KOPT-K1 (cell line): Measurements from ENCODE around the gene KCNT1.

Experiments used
- H3K27ac ChIP-seq: fragments of 200-600 bp; sonication (generic); 2 replicates; pipeline ENCODE4 v1.5.1; 2016; ENCODE audit warnings: antibody characterized with exemption, mild to moderate bottlenecking, low read depth, low read length; ENCODE audit not compliant: poor library complexity, severe bottlenecking
- H3K36me3 ChIP-seq: fragments of 200-600 bp; sonication (generic); 2 replicates; pipeline ENCODE4 v1.5.1; 2017; ENCODE audit warnings: antibody characterized with exemption, mild to moderate bottlenecking, low read length, moderate library complexity; ENCODE audit not compliant: insufficient read depth
- H3K9me3 ChIP-seq: fragments of 200-600 bp; sonication (generic); 2 replicates; pipeline ENCODE4 v1.5.1; 2017; ENCODE audit warnings: antibody characterized with exemption, low read length, mild to moderate bottlenecking; ENCODE audit not compliant: insufficient read depth, poor library complexity, severe bottlenecking

KCNT1 gene

DNA sequence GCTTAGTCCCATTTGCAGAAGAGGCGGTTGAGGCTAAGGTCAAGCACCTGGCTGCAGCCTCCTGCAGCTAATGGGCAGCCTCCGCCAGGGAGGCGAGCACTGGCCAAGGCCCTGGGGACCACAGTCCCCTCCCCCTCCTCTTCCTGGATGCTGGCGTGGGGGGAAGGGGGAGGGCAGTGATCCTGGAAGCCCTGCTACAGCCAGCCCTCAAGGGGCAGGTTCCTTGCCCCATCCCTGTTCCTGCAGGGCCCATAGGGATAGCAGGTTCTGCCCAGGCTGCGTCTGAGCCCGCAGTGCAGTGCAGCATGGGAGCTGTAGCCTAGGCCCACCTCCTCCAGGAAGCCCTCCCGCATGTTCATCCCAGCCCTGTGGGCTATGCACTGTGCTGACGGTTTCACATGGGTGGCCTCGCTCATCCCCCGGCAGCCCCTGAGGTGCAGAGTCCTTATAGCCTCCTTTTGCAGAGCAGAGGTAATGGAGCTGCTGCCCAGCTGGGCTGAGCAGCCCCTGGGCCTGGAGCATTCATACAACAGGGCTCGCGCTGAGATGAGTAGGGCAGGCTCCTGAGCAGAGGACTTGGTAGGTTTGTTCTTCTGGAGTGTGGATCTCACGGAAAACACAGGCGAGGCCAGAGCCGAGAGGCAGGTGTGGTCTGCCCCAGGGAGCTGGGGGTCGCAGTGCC is 36.0 kb downstream of the KCNT1 start:
- no peaks in the 10 kb centered on the region for H3K36me3 ChIP-seq
- H3K27ac ChIP-seq: no peak overlapping the region
- no peaks in the 10 kb centered on the region for H3K9me3 ChIP-seq

- no peak overlapping the region for H3K27ac ChIP-seq
- H3K36me3 ChIP-seq: no peaks in the 10 kb centered on the region
- H3K9me3 ChIP-seq: no peaks in the 10 kb centered on the region
These were observed 37.6 kb downstream of the KCNT1 start for GRCh38 chr9:135739271-135740220.

- no peak overlapping the region for H3K27ac ChIP-seq
- H3K36me3 ChIP-seq: no peaks in the 10 kb centered on the region
- no peaks in the 10 kb centered on the region for H3K9me3 ChIP-seq
These were observed 39.6 kb downstream of the KCNT1 start for GRCh38 chr9:135741276-135742219.

- H3K27ac ChIP-seq: no peak overlapping the region
- H3K36me3 ChIP-seq: no peaks in the 10 kb centered on the region
- H3K9me3 ChIP-seq: no peaks in the 10 kb centered on the region
These were observed 41.0 kb downstream of the KCNT1 start for GRCh38 chr9:135743021-135743420.

- Histone ChIP-seq H3K9me3 (no peaks in the 10 kb centered on the region), H3K27ac (no peak overlapping the region), H3K36me3 (no peaks in the 10 kb centered on the region)
These were observed 41.8 kb downstream of the KCNT1 start for GRCh38 chr9:135743546-135744332.

DNA sequence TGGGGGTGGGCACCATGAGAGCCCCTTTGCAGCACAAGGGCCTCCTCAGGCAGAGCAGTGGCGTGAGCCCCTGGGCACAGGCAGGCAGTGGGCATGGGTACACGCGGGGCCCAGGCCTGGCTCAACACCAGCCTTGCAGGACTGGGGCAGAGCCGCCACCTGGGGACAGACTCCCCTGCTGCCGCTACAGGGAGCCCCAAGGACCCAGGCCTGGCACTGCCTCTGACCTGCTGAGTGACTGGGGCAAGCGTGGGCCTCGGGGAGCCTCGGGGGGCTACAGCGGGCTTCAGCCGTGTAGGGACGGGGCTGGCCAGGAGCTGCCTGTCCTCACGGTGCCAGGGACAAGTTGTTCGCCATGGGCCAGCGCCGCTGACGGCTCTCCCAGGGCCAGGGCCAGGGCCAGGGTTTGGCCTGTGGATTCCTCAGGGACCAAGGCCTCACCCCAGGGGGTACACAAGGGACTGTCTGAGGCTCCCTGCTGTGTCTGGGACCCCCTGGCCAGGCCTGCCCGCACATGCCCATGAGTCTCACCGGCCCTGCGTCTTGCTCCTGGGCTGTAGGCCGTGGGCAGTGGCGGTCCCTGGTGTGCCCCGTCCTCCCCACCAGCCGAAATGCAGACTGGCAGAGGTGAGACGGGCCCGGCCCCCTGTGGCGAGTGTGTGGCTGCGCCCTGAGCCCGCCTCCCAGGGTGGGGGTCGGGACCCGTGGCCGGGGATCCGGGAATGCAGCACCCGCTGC is 42.5 kb downstream of the KCNT1 start:
- Histone ChIP-seq H3K27ac (no peak overlapping the region), H3K36me3 (no peaks in the 10 kb centered on the region), H3K9me3 (no peaks in the 10 kb centered on the region)

DNA sequence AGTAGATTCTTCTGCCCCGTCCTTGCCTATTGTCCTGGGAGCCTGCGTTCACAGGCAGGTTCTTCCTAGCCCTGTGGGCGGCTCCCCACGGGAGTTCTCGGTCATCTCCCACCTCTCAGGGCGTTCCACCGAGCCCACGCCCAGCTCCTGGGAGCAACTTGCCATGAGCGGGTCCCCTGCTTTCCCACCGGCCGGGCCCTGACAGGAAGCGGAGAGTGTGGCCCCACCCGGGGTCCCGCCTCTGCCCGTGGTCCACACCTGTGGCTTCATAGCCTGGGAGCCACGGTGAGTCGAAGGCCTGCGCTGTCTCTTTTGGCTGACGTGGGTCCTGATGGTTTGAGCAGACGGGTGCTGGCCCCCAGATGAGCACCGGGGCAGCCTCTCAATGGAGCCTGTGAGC is 43.2 kb downstream of the KCNT1 start:
- Histone ChIP-seq H3K36me3 (no peaks in the 10 kb centered on the region), H3K27ac (no peak overlapping the region), H3K9me3 (no peaks in the 10 kb centered on the region)

- Histone ChIP-seq H3K9me3 (no peaks in the 10 kb centered on the region), H3K27ac (no peak overlapping the region), H3K36me3 (no peaks in the 10 kb centered on the region)
These were observed 43.8 kb downstream of the KCNT1 start for GRCh38 chr9:135745686-135746324.

DNA sequence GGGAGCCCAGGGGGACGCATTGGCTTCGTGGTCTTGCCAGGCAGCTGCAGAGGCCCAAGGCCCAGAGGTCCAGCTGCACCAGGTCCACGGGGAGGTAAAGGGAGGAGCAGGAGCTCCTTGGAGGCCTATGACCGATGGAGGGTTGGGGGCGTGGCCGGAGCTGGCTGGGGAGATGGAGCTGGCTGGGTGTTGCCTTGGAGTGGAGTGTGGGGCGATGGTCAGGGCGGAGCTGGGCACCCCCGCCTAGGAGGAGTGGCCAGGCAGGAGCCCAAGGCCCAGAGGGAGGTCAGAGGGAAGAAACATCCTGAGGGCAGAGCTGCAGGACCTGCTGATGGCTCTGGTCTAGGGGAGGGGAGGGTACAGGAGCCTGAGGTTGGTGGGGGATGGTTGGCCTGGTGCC is 44.6 kb downstream of the KCNT1 start:
- no peaks in the 10 kb centered on the region for H3K9me3 ChIP-seq
- no peaks in the 10 kb centered on the region for H3K36me3 ChIP-seq
- no peak overlapping the region for H3K27ac ChIP-seq

GRCh38 chr9:135747311-135747710 is 45.3 kb downstream of the KCNT1 start:
- H3K9me3 ChIP-seq: no peaks in the 10 kb centered on the region
- no peaks in the 10 kb centered on the region for H3K36me3 ChIP-seq
- H3K27ac ChIP-seq: no peak overlapping the region

GRCh38 chr9:135748676-135749075 is 46.7 kb downstream of the KCNT1 start:
- no peaks in the 10 kb centered on the region for H3K36me3 ChIP-seq
- H3K27ac ChIP-seq: no peak overlapping the region
- no peaks in the 10 kb centered on the region for H3K9me3 ChIP-seq

DNA sequence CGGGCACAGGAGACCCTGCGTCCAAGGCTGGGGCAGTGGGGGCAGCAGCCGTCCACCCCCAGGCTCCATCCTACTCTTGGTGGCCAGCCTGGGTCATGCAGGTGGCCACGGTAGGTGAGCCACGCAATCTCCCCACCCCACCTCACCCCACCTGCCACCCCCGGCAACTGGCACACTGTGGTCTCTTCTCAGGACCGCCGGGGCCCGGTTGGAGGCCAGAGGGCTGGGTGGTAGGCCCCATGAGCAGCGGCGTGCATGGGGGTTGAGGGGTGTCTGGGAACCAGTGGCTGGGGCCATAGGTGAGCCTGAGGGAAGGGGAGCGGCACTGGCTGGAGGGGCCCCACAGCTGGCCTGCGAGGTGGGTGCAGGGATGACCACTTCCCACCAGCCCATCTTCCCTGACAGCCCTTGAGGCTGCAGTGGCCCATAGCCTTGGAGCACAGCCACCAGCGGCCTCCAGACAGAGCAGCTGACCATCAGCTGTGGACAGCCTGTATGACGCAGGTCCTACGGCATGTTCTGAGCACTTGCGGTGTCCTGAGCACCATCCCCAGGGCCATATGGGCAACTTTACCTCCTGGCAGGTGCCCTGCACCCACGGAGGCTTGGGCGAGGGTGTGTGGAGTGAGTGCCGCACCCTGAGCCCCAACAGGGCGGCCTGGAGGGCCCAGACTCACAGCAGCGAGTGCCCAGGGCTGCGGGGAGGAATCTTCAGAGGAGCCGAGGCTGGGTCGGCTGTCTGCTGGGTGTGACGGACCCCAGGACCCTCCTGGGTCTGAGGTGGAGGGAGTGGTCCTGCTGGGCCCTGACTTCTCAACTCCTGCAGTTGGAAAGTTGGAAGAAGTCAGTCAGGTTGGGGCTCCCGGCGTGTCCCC is 47.4 kb downstream of the KCNT1 start:
- no peak overlapping the region for H3K27ac ChIP-seq
- H3K36me3 ChIP-seq: no peaks in the 10 kb centered on the region
- H3K9me3 ChIP-seq: no peaks in the 10 kb centered on the region

DNA sequence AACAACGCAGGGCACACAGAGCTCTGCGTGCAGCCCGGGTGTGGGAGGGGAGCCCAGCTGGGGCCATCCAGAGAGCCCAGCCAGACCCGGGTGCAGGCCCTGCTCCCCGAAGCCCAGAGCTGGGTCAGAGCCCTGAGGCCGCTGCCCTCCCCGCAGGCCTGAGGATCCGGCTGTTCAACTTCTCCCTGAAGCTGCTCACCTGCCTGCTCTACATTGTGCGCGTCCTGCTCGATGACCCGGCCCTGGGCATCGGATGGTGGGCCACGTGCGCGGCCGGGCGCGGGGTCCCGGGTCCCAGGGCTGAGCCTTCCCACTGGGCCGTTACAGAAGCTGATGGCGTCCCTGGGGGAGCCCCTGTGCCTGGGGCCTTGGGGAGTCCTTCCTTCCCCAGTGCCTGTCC is 48.8 kb downstream of the KCNT1 start:
- Histone ChIP-seq H3K9me3 (no peaks in the 10 kb centered on the region), H3K36me3 (no peaks in the 10 kb centered on the region), H3K27ac (no peak overlapping the region)
